Neural progenitor cell (in vitro differentiated cells): ENCODE results near the gene PER2. TPM values are rescaled to one million over a fixed set of nuclear protein-coding genes. Genes with fewer than 3 reads are reported as not detected.

Experiments used
- DNase-seq: peaks from one replicate; pipeline ENCODE4 v3.0.0-alpha.2; 2016; ENCODE audit warnings: low spot score
- H2AFZ ChIP-seq: fragments of 200-600 bp; sonication (generic); replicated peaks from 2 replicates; pipeline ENCODE4 v1.6.1; 2016; ENCODE audit warnings: antibody characterized with exemption
- H3F3A ChIP-seq: fragments of 200-600 bp; sonication (generic); 2 replicates; pipeline ENCODE4 v1.6.1; 2016; ENCODE audit warnings: antibody characterized with exemption, low read depth
- H3K27ac ChIP-seq: fragments of 200-600 bp; sonication (generic); 2 replicates; pipeline ENCODE4 v1.5.1; 2016; ENCODE audit warnings: mild to moderate bottlenecking
- H3K27me3 ChIP-seq: fragments of 200-600 bp; sonication (generic); 2 replicates; pipeline ENCODE4 v1.6.1; 2016; ENCODE audit warnings: mild to moderate bottlenecking, moderate library complexity
- H3K36me3 ChIP-seq: fragments of 200-600 bp; sonication (generic); 2 replicates; pipeline ENCODE4 v1.5.1; 2016
- H3K4me1 ChIP-seq: fragments of 200-600 bp; sonication (generic); 2 replicates; pipeline ENCODE4 v1.6.1; 2016; ENCODE audit warnings: mixed run types
- H3K4me2 ChIP-seq: fragments of 200-600 bp; sonication (generic); 2 replicates; pipeline ENCODE4 v1.6.1; 2016
- H3K4me3 ChIP-seq: fragments of 200-600 bp; sonication (generic); 2 replicates; pipeline ENCODE4 v1.5.1; 2016
- H3K79me2 ChIP-seq: fragments of 200-600 bp; sonication (generic); 2 replicates; pipeline ENCODE4 v1.6.1; 2016; ENCODE audit warnings: low read depth
- H3K9ac ChIP-seq: fragments of 200-600 bp; sonication (generic); 2 replicates; pipeline ENCODE4 v1.6.1; 2016
- H3K9me3 ChIP-seq: fragments of 200-600 bp; sonication (generic); 2 replicates; pipeline ENCODE4 v1.5.1; 2016; ENCODE audit warnings: low read depth
- H4K20me1 ChIP-seq: fragments of 200-600 bp; sonication (generic); 2 replicates; pipeline ENCODE4 v1.6.1; 2016; ENCODE audit warnings: low read depth
- H3K27ac Mint-ChIP-seq: 3 replicates; pipeline ENCODE4 v1.8.0; 2021; ENCODE audit warnings: mixed read lengths
- H3K27me3 Mint-ChIP-seq: 2 replicates; pipeline ENCODE4 v1.8.0; 2022; ENCODE audit warnings: low read depth, mild to moderate bottlenecking, inconsistent platforms, moderate library complexity, mixed read lengths; ENCODE audit not compliant: insufficient read depth
- H3K36me3 Mint-ChIP-seq: 3 replicates; pipeline ENCODE4 v1.8.0; 2021; ENCODE audit warnings: mixed read lengths
- H3K4me1 Mint-ChIP-seq: 3 replicates; pipeline ENCODE4 v1.8.0; 2021; ENCODE audit warnings: mixed read lengths
- H3K4me3 Mint-ChIP-seq: 3 replicates; pipeline ENCODE4 v1.8.0; 2021; ENCODE audit warnings: mild to moderate bottlenecking, moderate library complexity, mixed read lengths
- H3K9me3 Mint-ChIP-seq: 3 replicates; pipeline ENCODE4 v1.8.0; 2020; ENCODE audit warnings: mixed read lengths
- CTCF ChIP-seq: fragments of 200-600 bp; sonication (generic); IDR thresholded peaks from 2 replicates; pipeline ENCODE4 v1.5.1; 2017; ENCODE audit warnings: antibody characterized with exemption, mild to moderate bottlenecking
- EZH2 ChIP-seq: fragments of 200-600 bp; sonication (generic); IDR thresholded peaks from 2 replicates; pipeline ENCODE4 v1.6.1; 2017; ENCODE audit warnings: antibody characterized with exemption, mild to moderate bottlenecking, moderate library complexity
- EZH2phosphoT487 ChIP-seq: fragments of 200-600 bp; sonication (generic); IDR thresholded peaks from 2 replicates; pipeline ENCODE4 v1.6.1; 2017; ENCODE audit warnings: antibody characterized with exemption
- total RNA-seq: library from RNA; depleted of rRNA; stranded (reverse); fragments of >200 nt; gene quantifications from 2 replicates; pipeline ENCODE4 v1.2.3, GENCODE V29; 2015; ENCODE audit warnings: low replicate concordance

The PER2 gene
- total RNA-seq, 1 donor from 2014 or later: 1.4 TPM

- no peaks in the 10 kb centered on the region for H3K4me1 ChIP-seq
- no peak overlapping the region for H3K4me3 ChIP-seq
- no peaks in the 10 kb centered on the region for H3F3A ChIP-seq
- no peaks in the 10 kb centered on the region for H4K20me1 ChIP-seq
- H3K27me3 ChIP-seq: no peaks in the 10 kb centered on the region
- no peaks in the 10 kb centered on the region for H3K79me2 ChIP-seq
- Mint-ChIP-seq H3K27me3 (peaks cover 6% of the 10 kb centered on the region), H3K27ac (no peak overlapping the region), H3K4me3 (no peak overlapping the region), H3K9me3 (no peaks in the 10 kb centered on the region), H3K4me1 (no peaks in the 10 kb centered on the region), H3K36me3 (no peaks in the 10 kb centered on the region)
- no peaks in the 10 kb centered on the region for H3K9me3 ChIP-seq
- H3K9ac ChIP-seq: no peak overlapping the region
- no peak for DNase-seq
- no peak overlapping the region for H2AFZ ChIP-seq
- H3K36me3 ChIP-seq: no peaks in the 10 kb centered on the region
- H3K4me2 ChIP-seq: no peak overlapping the region
- H3K27ac ChIP-seq: no peak overlapping the region
- TF ChIP-seq CTCF (no peak), EZH2phosphoT487 (no peak), EZH2 (no peak)
Measured at GRCh38 chr2:238304116-238304515, 15.7 kb upstream of the PER2 start.

GRCh38 chr2:238302751-238303150 is 14.3 kb upstream of the PER2 start:
- no peaks in the 10 kb centered on the region for H3K36me3 Mint-ChIP-seq
- Histone ChIP-seq H3K9ac (no peak overlapping the region), H3K4me3 (no peak overlapping the region), H3F3A (no peaks in the 10 kb centered on the region), H2AFZ (no peak overlapping the region), H4K20me1 (no peaks in the 10 kb centered on the region), H3K27me3 (no peaks in the 10 kb centered on the region), H3K79me2 (no peaks in the 10 kb centered on the region), H3K4me1 (no peaks in the 10 kb centered on the region), H3K36me3 (no peaks in the 10 kb centered on the region), H3K9me3 (no peaks in the 10 kb centered on the region), H3K4me2 (no peak overlapping the region), H3K27ac (no peak overlapping the region)
- no peak overlapping the region for H3K4me3 Mint-ChIP-seq
- no peaks in the 10 kb centered on the region for H3K4me1 Mint-ChIP-seq
- H3K9me3 Mint-ChIP-seq: no peaks in the 10 kb centered on the region
- no peak for DNase-seq
- TF ChIP-seq CTCF (peak; percentile 10), EZH2phosphoT487 (no peak), EZH2 (no peak)
- no peak overlapping the region for H3K27ac Mint-ChIP-seq
- peaks cover 9% of the 10 kb centered on the region for H3K27me3 Mint-ChIP-seq

GRCh38 chr2:238302087-238302486 is 13.7 kb upstream of the PER2 start:
- Mint-ChIP-seq H3K4me3 (no peak overlapping the region), H3K27ac (no peak overlapping the region), H3K27me3 (peaks cover 7% of the 10 kb centered on the region), H3K9me3 (no peaks in the 10 kb centered on the region), H3K4me1 (peaks cover 1% of the 10 kb centered on the region), H3K36me3 (no peaks in the 10 kb centered on the region)
- H3K27me3 ChIP-seq: no peaks in the 10 kb centered on the region
- no peaks in the 10 kb centered on the region for H4K20me1 ChIP-seq
- no peaks in the 10 kb centered on the region for H3K36me3 ChIP-seq
- no peak overlapping the region for H2AFZ ChIP-seq
- no peaks in the 10 kb centered on the region for H3K79me2 ChIP-seq
- no peaks in the 10 kb centered on the region for H3K9me3 ChIP-seq
- H3K4me3 ChIP-seq: no peak overlapping the region
- TF ChIP-seq EZH2 (no peak), EZH2phosphoT487 (no peak), CTCF (no peak)
- H3K9ac ChIP-seq: no peak overlapping the region
- DNase-seq: no peak
- no peak overlapping the region for H3K4me2 ChIP-seq
- H3K27ac ChIP-seq: no peak overlapping the region
- H3F3A ChIP-seq: no peaks in the 10 kb centered on the region
- H3K4me1 ChIP-seq: peaks cover 4% of the 10 kb centered on the region

- H3K36me3 ChIP-seq: no peaks in the 10 kb centered on the region
- Mint-ChIP-seq H3K36me3 (no peaks in the 10 kb centered on the region), H3K4me3 (no peak overlapping the region), H3K27me3 (peaks cover 6% of the 10 kb centered on the region), H3K4me1 (peaks cover 3% of the 10 kb centered on the region), H3K9me3 (no peaks in the 10 kb centered on the region), H3K27ac (no peak overlapping the region)
- no peak overlapping the region for H3K4me3 ChIP-seq
- no peak overlapping the region for H3K4me2 ChIP-seq
- H3K4me1 ChIP-seq: peaks cover 6% of the 10 kb centered on the region
- H3K9ac ChIP-seq: no peak overlapping the region
- H3K27ac ChIP-seq: no peak overlapping the region
- no peaks in the 10 kb centered on the region for H3K79me2 ChIP-seq
- no peak for DNase-seq
- no peaks in the 10 kb centered on the region for H3K27me3 ChIP-seq
- H3K9me3 ChIP-seq: no peaks in the 10 kb centered on the region
- TF ChIP-seq CTCF (no peak), EZH2 (no peak), EZH2phosphoT487 (no peak)
- H4K20me1 ChIP-seq: no peaks in the 10 kb centered on the region
- H3F3A ChIP-seq: no peaks in the 10 kb centered on the region
- no peak overlapping the region for H2AFZ ChIP-seq
Measured at GRCh38 chr2:238299803-238300202, 11.4 kb upstream of the PER2 start.
